Breast epithelium (tissue), 3 donors: Measurements from ENCODE around the gene BOK.

Experiments
- CTCF ChIP-seq, 3 donors: fragments of 450-650 bp; IDR thresholded peaks; one replicate each; pipeline ENCODE4 v1.5.1; 2016 to 2017; ENCODE audit warnings: antibody characterized with exemption in 3 of 3, mild to moderate bottlenecking in 3 of 3, moderate library complexity in 3 of 3
- POLR2A ChIP-seq: fragments of 450-650 bp; IDR thresholded peaks from one replicate; pipeline ENCODE4 v1.6.1; 2016; ENCODE audit warnings: antibody characterized with exemption, mild to moderate bottlenecking, moderate library complexity
- POLR2AphosphoS5 ChIP-seq, 3 donors: sonication (generic); formaldehyde crosslinking; IDR thresholded peaks; one replicate each; pipeline ENCODE4 v1.6.1; 2017; ENCODE audit warnings: antibody characterized with exemption in 3 of 3

GRCh38 chr2:241542278-241542605, 16.3 kb upstream of the BOK start:
- TF ChIP-seq CTCF (IDR thresholded peaks at IDR 0.05) (no peak), POLR2AphosphoS5 (IDR thresholded peaks at IDR 0.05) (no peak), POLR2A (no peak)
